ENCODE measurements around the gene PIH1D1.
A peak's percentile ranks its signal among the peaks of the same experiment; 100 is the strongest.
"Not testable (repeated sequence)": the region's sequence is repeated elsewhere in the genome, so short reads cannot be mapped to it uniquely, and the experiment has no call there.

The PIH1D1 gene

DNA sequence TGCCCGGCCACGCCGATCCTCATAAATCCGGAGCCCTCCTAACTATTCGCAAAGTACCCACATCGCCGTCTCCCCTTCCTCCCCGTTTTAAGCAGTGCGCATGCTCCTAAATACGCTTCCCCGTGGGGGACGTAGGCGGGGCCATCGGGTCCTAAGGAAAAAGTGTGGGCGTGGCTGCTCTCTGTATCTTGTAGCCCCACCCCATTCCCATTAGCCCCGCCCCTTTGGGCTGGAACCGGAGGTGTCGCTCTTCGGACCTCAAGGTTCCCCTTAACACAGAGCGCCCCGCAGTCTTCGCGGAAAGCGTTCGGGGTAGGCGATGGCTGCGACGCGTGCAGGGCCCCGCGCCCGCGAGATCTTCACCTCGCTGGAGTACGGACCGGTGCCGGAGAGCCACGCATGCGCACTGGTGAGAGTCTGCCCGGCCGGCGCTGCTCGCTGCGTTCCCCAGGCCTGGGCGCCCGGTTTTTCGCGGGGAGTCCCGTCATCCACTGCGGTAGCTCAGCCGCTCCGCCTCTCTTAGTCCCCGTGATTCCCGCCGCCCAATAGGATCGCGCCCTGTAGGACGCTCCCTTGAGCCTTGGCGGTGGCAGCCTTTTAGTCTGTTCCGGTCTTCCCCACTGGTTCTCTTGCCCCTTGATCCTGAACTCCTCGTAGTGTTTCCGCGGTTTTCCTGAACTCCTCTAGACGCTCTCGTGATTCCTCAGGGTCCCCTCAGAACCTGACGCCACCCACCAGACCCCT lies 1.6 kb upstream of the PIH1D1 start, which contains the start of gene ALDH16A1:
TSS of gene ALDH16A1 (plus strand) at position 213 of the 744 bp plus-strand sequence. CDS start at position 320, 107 bp downstream.
- peak; percentile 98 for DNase-seq

- no peak for DNase-seq
Measured at GRCh38 chr19:49450405-49450804, 1.2 kb downstream of the PIH1D1 start.

DNA sequence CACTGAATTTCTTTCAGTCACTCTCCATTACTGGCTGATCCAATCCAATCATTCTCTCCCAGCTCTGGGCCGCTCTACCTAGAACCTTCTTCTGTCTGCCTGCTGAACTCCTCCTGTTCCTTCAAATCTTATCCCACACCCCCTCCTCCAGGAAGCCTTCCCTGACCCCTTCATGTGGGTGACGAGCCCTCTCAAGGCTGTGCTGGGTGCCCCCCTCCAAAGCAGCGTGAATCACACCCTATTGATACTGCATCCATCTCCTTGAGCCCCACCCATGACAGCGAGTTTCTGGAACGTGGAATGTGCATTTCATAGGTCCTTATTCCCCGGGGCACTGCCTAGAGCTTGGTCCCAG lies 3.2 kb downstream of the PIH1D1 start:
- DNase-seq, result no peak

DNA sequence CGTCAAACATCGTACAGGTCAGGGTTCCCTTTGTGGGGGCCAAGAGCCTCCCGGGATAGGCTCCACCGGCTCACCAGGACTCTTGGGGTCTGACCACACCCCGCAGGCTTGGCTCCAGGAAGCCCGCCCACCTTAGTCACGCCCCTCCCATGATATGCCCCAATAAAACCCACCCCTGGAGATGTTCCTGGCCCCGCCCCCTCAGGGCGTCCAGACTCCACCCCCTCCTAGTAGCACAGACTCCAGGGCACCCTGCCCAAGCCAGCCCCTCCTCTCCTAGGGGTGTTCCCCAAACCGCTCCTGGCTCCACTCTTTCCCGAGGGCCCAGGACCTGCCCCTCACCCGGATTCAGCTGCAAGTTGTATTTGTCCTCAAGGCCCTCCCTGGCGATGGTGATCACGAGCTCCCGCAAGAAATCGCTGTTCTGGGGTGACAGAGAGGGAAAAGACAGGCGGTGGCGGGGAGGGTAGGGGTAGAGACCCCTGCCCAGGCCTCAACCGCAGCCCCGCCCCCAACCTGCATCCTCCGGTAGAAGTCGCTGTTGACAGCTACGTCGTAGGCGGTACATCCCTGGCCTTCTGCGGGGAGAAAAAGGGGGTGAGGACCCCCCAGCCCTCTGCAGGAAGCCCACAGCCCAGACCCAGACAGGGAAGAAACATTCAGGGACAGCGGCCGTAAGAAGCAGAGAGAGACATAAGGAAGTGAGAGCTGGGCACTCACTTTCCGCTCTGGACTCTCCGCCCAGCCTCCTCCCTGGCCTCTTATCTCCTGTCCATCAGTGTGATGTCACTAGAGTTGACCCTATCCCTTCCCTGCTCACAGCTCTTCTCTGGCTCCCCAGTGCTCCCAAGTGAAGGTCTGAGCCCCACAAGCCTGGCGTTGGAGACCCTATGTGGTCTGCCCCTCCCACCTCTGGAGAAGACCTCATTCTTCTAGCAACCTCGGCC lies 3.9 kb downstream of the PIH1D1 start:
- peak; percentile 56 for DNase-seq

GRCh38 chr19:49445997-49446396 lies 5.6 kb downstream of the PIH1D1 start:
- DNase-seq, result no peak

- not testable (repeated sequence) for DNase-seq
Measured at GRCh38 chr19:49444100-49444700, 7.4 kb downstream of the PIH1D1 start.

DNA sequence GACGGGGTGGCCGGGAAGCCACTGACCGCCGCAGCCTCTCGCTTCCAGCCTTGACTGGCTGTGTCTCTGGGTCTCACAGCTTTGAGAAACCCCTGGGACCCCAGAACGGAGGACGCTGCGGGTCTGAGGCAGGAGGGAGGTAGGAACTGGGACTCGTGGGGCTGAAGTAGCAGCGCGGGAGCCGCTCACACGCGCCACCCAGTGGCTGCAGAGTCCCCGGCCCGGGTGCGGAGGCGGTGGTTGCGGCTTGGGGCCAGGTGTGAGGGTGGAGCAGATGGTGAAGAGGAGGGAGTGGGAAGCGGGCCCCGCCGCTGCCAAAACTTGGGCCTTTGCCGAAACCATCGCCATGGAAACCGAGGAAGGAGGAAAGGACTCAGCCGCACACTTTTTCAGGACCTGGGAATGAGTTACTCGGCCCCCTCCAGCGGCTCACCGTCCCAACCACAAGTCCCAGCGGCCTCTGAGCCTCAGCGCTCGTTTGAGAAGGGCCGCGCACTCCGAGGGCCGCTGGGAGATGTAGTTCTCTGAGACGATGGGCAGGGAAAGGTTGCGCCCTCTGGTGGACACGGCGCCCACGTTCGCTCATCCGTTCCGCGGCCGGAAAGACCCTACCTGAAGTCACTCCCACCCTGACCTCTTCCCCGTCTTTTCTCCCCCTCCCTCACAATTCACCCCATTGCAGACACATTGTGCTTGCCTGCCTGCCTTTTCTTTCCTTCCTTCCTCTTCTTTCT lies 8.1 kb downstream of the PIH1D1 start:
- peak; percentile 95 for DNase-seq

GRCh38 chr19:49442771-49443365 lies 8.7 kb downstream of the PIH1D1 start:
- DNase-seq, result peak; percentile 80

DNA sequence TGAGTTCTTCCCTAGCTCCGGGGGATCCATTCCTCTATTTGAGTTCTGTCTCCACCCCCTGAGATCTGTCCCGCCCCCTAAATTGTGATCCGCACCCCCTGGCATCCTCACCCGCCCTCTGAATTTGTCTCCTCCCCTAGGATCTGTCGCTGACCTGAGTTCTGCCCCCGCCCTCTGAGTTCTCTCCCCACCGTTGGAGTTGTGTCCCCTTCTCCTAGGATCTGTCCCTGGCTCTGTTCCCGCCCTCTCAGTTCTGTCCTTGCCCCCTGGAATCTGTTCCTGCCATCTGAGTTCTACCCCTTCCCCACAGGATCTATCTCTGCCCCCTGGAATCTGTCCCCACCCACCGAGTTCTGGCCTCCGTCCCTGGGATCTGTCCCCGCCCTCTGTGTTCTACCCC lies 9.3 kb downstream of the PIH1D1 start:
- peak; percentile 22 for DNase-seq

DNA sequence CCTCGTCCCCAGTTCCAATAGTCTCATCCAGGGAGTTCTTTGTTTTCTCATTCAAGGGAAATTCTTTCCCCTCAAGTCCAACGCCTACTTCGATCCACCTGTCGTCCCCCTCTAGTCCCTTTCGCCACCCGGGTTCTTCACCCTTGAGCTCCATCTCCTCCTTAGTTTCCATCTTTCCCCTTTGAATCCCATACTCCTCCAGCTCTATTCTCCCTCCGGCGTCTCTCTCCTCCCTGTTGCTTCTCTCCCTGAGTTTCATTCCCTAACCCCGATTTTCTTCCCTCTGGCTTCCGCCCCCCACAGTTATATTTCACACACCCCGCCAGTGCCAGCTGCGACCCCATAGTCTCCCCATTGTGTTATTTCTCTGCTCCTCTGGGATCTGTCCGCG lies 9.7 kb downstream of the PIH1D1 start:
- DNase-seq, result no peak

DNA sequence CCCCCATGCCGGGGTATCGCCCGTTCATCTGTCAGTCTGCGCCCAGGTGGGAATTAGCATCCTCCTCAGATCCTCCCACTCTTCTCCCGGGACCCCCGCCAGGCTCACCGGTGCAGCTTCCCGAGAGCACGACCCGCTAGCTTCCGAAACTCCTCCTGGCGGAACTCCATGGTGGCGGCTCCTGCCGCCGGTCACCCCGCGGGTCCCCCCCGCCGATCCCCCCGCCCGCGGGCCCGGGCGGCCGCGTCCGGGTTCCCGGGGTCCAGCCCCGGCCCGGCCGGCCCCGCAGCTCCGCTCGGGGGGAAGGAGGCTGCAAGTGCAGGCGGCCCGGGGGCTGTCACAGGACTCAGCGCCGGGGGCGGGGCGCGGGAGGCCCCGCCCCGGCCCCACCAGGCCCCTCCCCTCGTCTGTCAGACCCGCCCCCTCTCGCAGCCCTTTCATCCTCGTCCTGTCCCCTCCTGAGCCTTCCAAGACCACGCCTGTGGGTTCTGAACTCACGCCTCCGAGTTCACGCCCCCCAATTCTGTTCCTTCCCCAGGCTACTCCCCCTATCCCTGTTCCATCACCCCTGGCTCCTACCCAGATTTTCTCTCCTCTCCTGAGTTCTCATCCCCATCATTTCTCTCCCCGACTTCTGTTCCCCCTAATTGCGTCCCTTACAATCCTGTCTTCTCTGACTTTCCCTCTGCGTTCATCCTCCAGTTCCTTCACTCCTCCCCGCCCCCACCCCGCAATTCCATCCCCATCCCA lies 10.2 kb downstream of the PIH1D1 start, which contains the start of gene SLC17A7:
TSS of gene SLC17A7 (minus strand) at position 318 of the 750 bp plus-strand sequence. CDS start at position 170, 148 bp downstream.
- peak; percentile 47 for DNase-seq

- no peak for DNase-seq
Measured at GRCh38 chr19:49440439-49441209, 11.0 kb downstream of the PIH1D1 start.

DNA sequence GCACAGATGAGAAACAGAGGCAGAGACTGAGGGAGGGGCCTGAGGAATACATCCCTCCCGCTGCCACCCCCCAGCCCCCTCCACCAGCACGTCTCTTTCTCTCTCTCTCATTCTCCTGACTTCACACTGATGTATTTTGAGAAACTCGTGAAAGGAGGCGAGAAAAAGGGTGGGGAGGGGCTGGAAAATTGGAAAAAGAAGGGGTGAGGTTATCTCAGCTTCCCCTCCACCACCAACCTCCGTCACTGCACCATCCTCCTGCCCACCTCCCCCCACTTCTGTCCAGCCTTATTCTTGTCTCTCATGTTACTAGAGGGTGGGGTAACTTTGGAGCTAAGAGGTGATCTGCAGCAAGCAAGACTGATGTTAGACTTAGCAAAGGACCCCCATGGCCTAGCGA lies 11.8 kb downstream of the PIH1D1 start:
- DNase-seq, result no peak

DNA sequence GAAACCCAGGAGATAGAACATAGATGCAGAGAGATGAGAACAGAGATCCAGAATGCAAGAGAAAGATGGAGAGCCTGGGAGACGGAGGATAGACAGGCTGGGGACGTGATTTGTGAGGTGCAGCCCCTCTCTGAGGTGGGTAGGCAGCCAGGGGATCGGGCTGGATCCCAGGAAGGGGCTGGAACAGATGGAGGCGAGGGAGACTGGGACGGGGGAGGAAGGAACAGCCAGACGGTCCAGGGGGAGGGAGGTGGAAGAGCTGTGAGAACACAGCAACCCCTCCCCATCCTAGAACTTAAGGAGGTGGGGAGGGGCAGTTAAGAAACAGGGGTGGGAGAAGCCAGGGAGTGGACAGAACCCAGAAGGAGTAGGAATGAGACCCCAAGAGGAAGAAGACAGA lies 13.4 kb downstream of the PIH1D1 start:
- no peak for DNase-seq

GRCh38 chr19:49437231-49437630 lies 14.4 kb downstream of the PIH1D1 start:
- no peak for DNase-seq

GRCh38 chr19:49436381-49437017 lies 15.1 kb downstream of the PIH1D1 start:
- peak; percentile 69 for DNase-seq

DNA sequence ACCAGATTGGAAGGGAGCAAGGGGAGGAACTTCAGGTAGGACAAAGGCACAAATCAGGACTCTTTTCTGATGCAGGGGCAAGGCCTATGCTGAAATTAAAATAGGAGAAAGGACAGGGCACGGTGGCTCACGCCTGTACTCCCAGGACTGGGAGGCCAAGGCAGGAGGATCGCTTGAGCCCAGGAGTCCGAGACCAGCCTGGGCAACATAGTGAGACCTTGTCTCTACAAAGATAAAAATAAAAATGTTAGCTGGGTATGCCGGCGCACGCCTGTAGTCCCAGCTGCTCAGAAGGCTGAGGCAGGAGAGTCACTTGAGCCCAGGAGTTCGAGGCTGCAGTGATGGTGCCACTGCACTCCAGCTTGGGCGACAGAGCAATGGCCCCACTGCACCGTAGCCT lies 15.9 kb downstream of the PIH1D1 start:
- DNase-seq, result no peak

DNA sequence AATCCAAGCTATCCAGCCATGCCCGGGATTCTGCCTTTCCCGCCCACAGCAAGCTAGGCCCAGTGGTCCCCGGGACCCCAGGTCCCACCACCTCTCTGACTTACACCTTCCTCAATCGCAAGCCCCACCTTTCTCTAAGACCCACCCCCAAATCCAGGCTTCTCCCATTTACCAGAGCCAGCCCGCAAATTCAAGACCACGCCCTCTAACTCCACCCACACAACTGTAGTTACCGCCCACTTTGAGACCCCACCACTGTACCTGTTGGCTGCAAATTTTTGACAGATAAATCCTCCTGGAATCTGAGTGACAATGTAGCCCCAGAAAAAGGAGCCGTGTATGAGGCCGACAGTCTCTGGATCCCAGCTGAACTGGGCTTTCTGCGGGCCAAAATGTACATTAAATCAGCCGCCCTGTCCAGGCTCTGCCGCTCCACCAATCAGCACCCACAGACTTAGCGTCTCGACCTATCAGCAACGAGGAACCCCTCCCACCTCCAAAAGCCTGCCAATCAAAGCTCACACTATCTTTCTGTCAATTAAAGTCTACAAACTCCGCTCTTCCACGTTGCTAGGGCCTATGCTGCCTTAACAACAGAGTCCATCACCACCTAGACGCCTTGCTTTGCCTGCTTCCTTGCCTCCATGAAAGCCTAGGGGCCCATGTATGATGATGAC lies 16.6 kb downstream of the PIH1D1 start:
- no peak for DNase-seq

GRCh38 chr19:49433240-49433901 lies 18.2 kb downstream of the PIH1D1 start:
- DNase-seq, result no peak
